HepG2 (cell line): ENCODE results near the gene COBL.

ENCODE experiments used
- CTCF ChIP-seq: sonication (generic); formaldehyde crosslinking; IDR thresholded peaks from 2 replicates; pipeline ENCODE4 v1.5.0; 2020; ENCODE audit warnings: mild to moderate bottlenecking, missing genetic modification reagents, moderate library complexity
- FOXA1 ChIP-seq, 2 experiments: fragments of 450-650 bp in 1 of 2; sonication (generic) in 1 of 2; formaldehyde crosslinking in 1 of 2; IDR thresholded peaks; 2 replicates each; pipeline versions ENCODE4 v1.4.0 to v1.6.1; 2016 to 2020; ENCODE audit warnings: missing genetic modification reagents in 1 of 2
- GMEB2 ChIP-seq: IDR thresholded peaks from 2 replicates; pipeline ENCODE4 v1.6.1; 2016; ENCODE audit warnings: missing biosample characterization, missing genetic modification reagents, low read depth
- HDAC2 ChIP-seq: sonication (generic); formaldehyde crosslinking; IDR thresholded peaks from 2 replicates; pipeline ENCODE4 v1.4.0; 2020; ENCODE audit warnings: missing genetic modification reagents
- HNF4G ChIP-seq, 2 experiments: sonication (generic) in 1 of 2; formaldehyde crosslinking in 1 of 2; IDR thresholded peaks; 2 replicates each; pipeline versions ENCODE4 v1.4.0 to v1.6.1; 2011 to 2020; ENCODE audit warnings: borderline replicate concordance in 2 of 2, low read depth in 2 of 2, mild to moderate bottlenecking in 2 of 2, low read length in 1 of 2, missing genetic modification reagents in 1 of 2, moderate library complexity in 1 of 2
- PREB ChIP-seq: sonication (generic); formaldehyde crosslinking; IDR thresholded peaks from 2 replicates; pipeline ENCODE4 v1.4.0; 2020; ENCODE audit warnings: missing genetic modification reagents
- SP2 ChIP-seq: sonication (generic); formaldehyde crosslinking; IDR thresholded peaks from 2 replicates; pipeline ENCODE4 v1.5.1; 2020; ENCODE audit warnings: mild to moderate bottlenecking, missing genetic modification reagents
- TAF1 ChIP-seq: sonication (generic); formaldehyde crosslinking; IDR thresholded peaks from 2 replicates; pipeline ENCODE4 v1.4.0; 2020; ENCODE audit warnings: missing genetic modification reagents
- TBP ChIP-seq: sonication (generic); formaldehyde crosslinking; IDR thresholded peaks from 2 replicates; pipeline ENCODE4 v1.5.0; 2020; ENCODE audit warnings: missing genetic modification reagents
- ZBTB34 ChIP-seq: sonication (generic); formaldehyde crosslinking; IDR thresholded peaks from 2 replicates; pipeline ENCODE4 v1.8.0; 2022; ENCODE audit warnings: mild to moderate bottlenecking, missing genetic modification reagents

GRCh38 chr7:51007551-51008505 lies 308.8 kb downstream of the COBL start:
- TF ChIP-seq CTCF (CRISPR knock-in tag) = no peak
- TF ChIP-seq TAF1 (CRISPR knock-in tag) = no peak
- no peak for TF ChIP-seq FOXA1 (IDR thresholded peaks at IDR 0.05)
- TF ChIP-seq FOXA1 (CRISPR knock-in tag; IDR thresholded peaks at IDR 0.05) = no peak
- no peak for TF ChIP-seq GMEB2 (CRISPR knock-in tag)
- TF ChIP-seq PREB (CRISPR knock-in tag) = no peak
- TF ChIP-seq HDAC2 = no peak
- TF ChIP-seq TBP (CRISPR knock-in tag) = no peak
- no peak for TF ChIP-seq HNF4G (IDR thresholded peaks at IDR 0.05; ENCODE audit: borderline replicate concordance, low read depth, low read length)
- TF ChIP-seq HNF4G (CRISPR knock-in tag; IDR thresholded peaks at IDR 0.05; ENCODE audit: borderline replicate concordance, low read depth) = no peak
- no peak for TF ChIP-seq ZBTB34 (CRISPR knock-in tag)
- no peak for TF ChIP-seq SP2 (CRISPR knock-in tag)
